Chondrocyte (in vitro differentiated cells): ENCODE measurements around the gene MFNG. TPM values are rescaled to one million over a fixed set of nuclear protein-coding genes. Genes with fewer than 3 reads are reported as not detected.

Experiments used
- DNase-seq: peaks from one replicate; pipeline ENCODE4 v3.0.0; 2021; ENCODE audit warnings: mixed read lengths, low spot score
- H3K27ac Mint-ChIP-seq: one replicate; pipeline ENCODE4 v1.8.0; 2021; ENCODE audit warnings: mild to moderate bottlenecking, moderate library complexity, mixed read lengths; ENCODE audit not compliant: unreplicated experiment
- H3K27me3 Mint-ChIP-seq: 2 replicates; pipeline ENCODE4 v1.8.0; 2021; ENCODE audit warnings: low read depth, mixed read lengths
- H3K36me3 Mint-ChIP-seq: 2 replicates; pipeline ENCODE4 v1.8.0; 2021; ENCODE audit warnings: low read depth, mixed read lengths
- H3K4me1 Mint-ChIP-seq: 2 replicates; pipeline ENCODE4 v1.8.0; 2021; ENCODE audit warnings: low read depth, mild to moderate bottlenecking, mixed read lengths
- H3K4me3 Mint-ChIP-seq: one replicate; pipeline ENCODE4 v1.8.0; 2021; ENCODE audit warnings: mild to moderate bottlenecking, moderate library complexity, mixed read lengths; ENCODE audit not compliant: unreplicated experiment
- H3K9me3 Mint-ChIP-seq: 2 replicates; pipeline ENCODE4 v1.8.0; 2021; ENCODE audit warnings: low read depth, mixed read lengths
- total RNA-seq: library from RNA; stranded (reverse); gene quantifications from 3 replicates; pipeline ENCODE4 v1.2.1, GENCODE V29; 2021
- TF ChIP-seq, protein P1 (sequence below): fragments of 200-600 bp; sonication (generic); IDR thresholded peaks from 2 replicates; pipeline ENCODE4 v1.5.0; 2021; ENCODE audit warnings: antibody characterized with exemption, mild to moderate bottlenecking, moderate library complexity

Gene MFNG
- total RNA-seq, 1 donor from 2014 or later, result 1.1 TPM

DNA sequence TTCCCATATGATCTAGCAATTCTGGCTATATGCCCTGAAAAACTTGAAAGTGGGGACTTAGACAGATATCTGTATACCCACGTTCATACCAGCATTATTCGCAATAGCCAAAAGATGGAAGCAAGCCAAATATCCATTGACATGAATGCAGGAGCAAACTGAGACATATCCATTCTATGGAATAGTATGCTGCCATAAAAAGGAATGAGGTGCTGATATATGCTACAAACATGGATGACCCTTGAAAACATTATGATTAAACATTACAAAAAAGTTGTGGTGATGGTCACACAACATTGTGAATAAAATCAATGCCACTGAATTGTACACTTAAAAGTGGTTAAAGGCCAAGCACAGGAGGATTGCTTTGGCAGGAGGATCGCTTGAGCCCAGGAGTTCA, 25.5 kb downstream of the MFNG start:
- Mint-ChIP-seq H3K36me3 (no peaks in the 10 kb centered on the region), H3K27me3 (peaks cover 33% of the 10 kb centered on the region), H3K4me1 (peaks cover 12% of the 10 kb centered on the region), H3K4me3 (no peak overlapping the region), H3K9me3 (no peaks in the 10 kb centered on the region), H3K27ac (no peak overlapping the region)
- TF ChIP-seq, protein P1, sequence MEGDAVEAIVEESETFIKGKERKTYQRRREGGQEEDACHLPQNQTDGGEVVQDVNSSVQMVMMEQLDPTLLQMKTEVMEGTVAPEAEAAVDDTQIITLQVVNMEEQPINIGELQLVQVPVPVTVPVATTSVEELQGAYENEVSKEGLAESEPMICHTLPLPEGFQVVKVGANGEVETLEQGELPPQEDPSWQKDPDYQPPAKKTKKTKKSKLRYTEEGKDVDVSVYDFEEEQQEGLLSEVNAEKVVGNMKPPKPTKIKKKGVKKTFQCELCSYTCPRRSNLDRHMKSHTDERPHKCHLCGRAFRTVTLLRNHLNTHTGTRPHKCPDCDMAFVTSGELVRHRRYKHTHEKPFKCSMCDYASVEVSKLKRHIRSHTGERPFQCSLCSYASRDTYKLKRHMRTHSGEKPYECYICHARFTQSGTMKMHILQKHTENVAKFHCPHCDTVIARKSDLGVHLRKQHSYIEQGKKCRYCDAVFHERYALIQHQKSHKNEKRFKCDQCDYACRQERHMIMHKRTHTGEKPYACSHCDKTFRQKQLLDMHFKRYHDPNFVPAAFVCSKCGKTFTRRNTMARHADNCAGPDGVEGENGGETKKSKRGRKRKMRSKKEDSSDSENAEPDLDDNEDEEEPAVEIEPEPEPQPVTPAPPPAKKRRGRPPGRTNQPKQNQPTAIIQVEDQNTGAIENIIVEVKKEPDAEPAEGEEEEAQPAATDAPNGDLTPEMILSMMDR, result no peak
- DNase-seq, result no peak

DNA sequence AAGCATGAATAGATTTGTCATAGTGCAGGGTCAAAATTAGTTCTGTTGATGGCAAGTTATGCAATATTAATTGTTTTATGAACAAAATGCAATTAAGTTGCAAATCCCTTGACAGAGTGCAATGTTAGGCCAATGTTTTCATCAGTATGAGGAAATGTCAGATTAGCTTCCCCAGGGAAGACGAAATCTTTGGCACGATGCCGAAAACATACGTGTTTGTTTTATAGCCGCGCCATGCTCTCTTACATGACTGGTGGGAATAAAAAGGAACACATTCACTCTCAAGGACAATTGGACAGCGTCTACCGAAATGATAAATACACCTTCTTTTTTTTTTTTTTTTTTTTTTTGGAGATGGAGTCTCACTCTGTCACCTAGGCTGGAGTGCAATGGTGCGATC, 27.0 kb downstream of the MFNG start:
- H3K4me3 Mint-ChIP-seq, result no peak overlapping the region
- H3K9me3 Mint-ChIP-seq, result no peaks in the 10 kb centered on the region
- peaks cover 27% of the 10 kb centered on the region for H3K4me1 Mint-ChIP-seq
- TF ChIP-seq, protein P1, result no peak
- no peak overlapping the region for H3K27ac Mint-ChIP-seq
- H3K36me3 Mint-ChIP-seq, result no peaks in the 10 kb centered on the region
- peaks cover 31% of the 10 kb centered on the region for H3K27me3 Mint-ChIP-seq
- no peak for DNase-seq

DNA sequence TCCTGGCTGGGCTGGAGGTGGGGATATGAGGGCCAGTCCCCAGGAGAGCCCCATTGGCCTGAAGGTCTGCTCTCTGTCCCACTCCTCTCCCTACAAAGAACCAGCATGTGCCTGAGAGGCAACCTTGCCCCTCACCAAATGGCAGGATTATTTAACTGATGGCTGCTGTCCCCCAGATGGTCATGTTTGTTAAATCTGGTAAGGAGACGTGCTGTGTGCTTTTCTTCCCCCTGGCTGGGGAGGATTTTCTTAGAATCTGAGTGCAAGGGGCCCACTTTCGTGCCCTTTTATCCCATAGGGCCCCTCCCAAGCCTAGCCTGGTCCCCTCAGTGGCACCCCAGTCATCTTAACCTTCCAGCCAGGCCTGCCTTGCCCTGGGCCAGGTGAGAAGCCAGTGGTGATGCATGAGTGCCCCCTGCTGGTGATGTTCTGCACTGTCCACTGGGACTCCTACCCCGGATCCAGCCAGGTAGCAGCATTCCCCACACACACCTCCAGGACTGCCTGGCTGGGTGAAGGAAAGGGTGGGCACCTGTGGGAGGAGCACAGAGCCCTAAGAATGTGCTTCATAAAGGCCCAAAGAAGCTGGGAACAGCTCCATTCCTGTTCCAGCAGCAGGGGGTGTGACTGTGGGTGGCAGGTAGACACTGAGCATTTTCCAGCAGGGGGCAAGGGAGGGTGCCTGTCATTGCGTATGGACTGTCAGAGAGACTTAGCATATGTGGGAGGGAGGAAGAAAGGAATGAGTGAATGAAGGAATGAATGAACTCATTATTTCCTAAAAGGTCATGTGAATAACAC, 28.9 kb downstream of the MFNG start:
- peaks cover 28% of the 10 kb centered on the region for H3K4me1 Mint-ChIP-seq
- TF ChIP-seq, protein P1, result peak; percentile 98
- DNase-seq, result no peak
- peaks cover 25% of the 10 kb centered on the region for H3K27me3 Mint-ChIP-seq
- H3K36me3 Mint-ChIP-seq, result no peaks in the 10 kb centered on the region
- H3K9me3 Mint-ChIP-seq, result no peaks in the 10 kb centered on the region
- no peak overlapping the region for H3K27ac Mint-ChIP-seq
- H3K4me3 Mint-ChIP-seq, result no peak overlapping the region

DNA sequence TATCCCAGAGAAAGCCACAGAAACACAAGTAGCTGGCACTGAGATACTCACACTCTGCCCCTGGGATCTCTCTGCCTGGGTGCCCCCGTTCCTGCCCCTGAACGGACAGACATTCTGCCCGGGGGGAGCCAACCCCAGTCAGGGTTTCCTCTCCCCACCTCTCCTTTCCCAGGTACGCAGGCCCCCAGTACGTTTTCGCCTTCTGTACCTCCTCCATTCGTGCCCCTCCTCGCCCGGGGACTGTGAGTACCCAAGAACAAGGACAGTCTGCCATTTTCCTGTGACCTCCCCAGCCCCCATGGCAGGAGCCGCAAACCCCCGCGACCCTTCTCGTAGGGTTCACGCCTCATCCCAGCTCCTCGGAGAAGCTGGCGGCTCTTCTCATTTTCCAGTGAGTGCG, 29.8 kb downstream of the MFNG start:
- TF ChIP-seq, protein P1, result no peak
- no peak for DNase-seq
- no peak overlapping the region for H3K4me3 Mint-ChIP-seq
- no peaks in the 10 kb centered on the region for H3K9me3 Mint-ChIP-seq
- H3K36me3 Mint-ChIP-seq, result no peaks in the 10 kb centered on the region
- peaks cover 18% of the 10 kb centered on the region for H3K27me3 Mint-ChIP-seq
- H3K4me1 Mint-ChIP-seq, result peaks cover 28% of the 10 kb centered on the region
- H3K27ac Mint-ChIP-seq, result peak overlapping the region; percentile 29

DNA sequence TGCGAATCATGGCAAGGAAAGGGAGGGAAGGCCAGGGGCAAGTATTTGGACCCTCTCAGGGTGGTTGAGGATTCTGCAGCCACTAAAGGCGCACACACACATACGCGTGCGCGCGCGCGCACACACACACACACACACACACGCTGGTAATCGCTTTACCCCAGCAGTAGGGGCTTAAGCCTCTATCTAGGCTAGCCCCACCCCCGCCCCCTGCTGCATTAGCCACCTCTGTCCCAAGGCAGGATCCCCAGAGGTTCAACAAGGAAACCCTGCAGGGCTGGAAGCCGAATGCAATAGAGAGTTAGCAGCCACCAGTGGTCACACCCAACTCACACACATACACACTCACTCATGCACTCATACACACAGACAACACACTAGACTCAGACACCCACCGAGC, 30.3 kb downstream of the MFNG start:
- TF ChIP-seq, protein P1, result no peak
- Mint-ChIP-seq H3K4me1 (peaks cover 28% of the 10 kb centered on the region), H3K27me3 (peaks cover 18% of the 10 kb centered on the region), H3K36me3 (peaks cover 2% of the 10 kb centered on the region), H3K9me3 (peaks cover 4% of the 10 kb centered on the region), H3K27ac (peak overlapping the region; percentile 97), H3K4me3 (no peak overlapping the region)
- DNase-seq, result no peak
